GM19023 (cell line): ENCODE data around the gene SLC25A41.

Source experiments
- ATAC-seq: cut with Tn5 transposase; IDR thresholded peaks from one replicate; pipeline ENCODE4 v1.9.1; 2021; ENCODE audit warnings: mild to moderate bottlenecking, moderate library complexity; ENCODE audit not compliant: unreplicated experiment

The SLC25A41 gene

DNA sequence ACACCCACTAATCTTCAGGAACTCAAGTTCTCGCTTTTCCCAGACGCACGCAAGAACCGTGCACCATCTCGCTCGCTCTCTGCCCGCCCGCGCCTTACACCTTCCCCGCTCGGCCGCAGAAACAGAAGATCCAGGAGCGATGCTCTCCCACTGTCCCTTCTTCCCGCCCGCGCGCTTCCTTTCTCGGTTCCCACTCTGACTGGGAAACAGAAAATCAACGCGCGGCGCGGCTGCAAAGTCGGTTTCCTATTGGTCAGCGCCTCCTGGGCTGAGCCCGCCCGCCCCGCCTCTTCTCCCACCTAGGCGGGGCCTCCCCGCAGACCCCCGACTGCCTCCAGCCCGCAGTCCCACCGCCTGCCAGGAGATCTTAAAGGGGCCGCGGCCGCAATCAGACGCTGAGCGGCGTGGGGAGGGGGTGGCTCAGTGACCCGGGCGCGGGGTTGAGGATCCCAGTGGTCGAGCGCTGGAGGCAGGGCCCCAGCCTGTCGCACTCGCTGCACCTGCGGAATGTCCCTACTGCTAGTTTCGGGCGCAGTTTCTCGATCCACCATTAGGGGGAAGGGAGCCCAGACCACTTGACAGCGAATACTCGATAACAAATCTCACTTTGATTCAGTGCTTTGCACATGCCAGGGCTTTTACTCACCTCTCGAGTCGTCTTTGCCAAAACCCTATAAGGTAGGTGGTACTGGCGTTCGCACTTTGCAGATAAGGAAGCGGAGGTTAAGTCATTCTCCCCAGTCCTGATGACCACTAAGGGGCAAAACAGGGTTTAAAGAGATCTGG is 26.7 kb upstream of the SLC25A41 start:
- ATAC-seq = peak; percentile 78

DNA sequence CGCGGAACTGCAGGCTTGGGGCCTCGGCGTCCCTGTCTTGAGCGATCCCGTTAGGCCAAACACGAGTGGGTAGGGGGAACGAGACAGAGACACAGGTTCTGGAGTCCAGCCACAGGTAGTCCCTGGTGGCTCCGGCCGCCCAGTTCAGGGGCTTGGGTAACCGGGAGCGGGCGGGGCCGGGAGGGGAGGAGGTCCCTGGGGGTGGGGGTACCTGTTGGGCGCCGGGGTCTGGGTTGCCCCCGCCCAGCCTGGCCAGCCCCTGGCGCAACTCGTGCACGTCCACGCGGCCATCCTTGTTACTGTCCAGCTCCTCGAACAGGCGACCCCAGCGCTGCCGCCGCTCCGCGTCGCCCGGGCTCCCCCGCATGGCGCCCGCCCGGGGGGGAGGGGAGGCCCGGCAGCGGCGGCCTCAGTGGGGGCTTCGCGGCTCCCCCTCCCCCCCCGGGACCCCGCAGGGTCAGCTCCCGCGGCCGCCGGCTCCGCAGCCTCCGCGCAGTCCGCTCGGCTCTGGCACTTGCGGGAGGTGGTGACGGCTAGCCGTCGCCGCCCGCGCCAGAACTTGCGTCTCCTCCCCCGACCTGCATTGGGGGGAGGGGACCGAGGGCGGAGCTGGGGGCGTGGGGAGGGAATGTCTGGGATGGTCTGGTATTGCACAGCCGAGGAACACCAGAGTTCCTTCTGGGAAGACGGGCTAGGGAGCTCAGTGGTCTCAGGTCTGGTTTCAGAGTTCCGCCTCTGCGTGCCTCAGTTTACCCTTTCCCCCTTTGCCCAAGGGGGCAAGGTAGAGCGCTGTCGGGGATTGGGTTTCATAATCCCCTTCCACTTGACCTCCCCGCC is 25.9 kb upstream of the SLC25A41 start, which contains the start of gene SLC25A23:
SLC25A23 (minus strand) TSS at position 531 of the 837 bp plus-strand sequence; CDS start at position 367, 164 bp downstream.
- ATAC-seq = peak; percentile 39

DNA sequence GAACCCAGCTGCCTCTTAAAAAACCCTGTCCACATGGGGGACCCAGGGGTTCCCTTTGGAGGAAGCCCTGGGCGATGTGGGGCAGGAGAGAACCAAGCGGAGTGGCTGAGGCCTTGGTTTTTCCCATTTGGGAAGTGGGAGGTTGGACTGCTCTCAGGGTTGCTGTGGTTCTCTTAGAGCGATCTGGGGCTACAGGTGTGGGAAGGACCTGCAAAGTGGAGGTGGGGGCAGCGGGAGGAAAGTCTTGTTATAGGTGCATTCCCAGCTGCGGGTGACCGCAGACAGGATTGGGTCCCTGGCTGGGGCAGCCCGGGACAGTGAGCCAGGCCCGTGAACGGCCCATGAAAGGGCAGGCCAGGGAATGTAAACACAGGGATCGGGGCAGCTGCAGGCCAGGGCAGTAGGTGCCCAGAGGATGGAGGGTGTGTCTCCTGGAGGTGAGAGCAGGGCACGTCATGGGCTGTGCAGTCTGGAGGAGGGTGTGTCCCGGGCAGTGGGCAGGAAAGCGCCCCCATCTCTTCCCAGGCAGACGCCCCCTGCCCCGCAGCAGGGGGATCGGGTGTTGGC is 25.2 kb upstream of the SLC25A41 start:
- no peak for ATAC-seq

DNA sequence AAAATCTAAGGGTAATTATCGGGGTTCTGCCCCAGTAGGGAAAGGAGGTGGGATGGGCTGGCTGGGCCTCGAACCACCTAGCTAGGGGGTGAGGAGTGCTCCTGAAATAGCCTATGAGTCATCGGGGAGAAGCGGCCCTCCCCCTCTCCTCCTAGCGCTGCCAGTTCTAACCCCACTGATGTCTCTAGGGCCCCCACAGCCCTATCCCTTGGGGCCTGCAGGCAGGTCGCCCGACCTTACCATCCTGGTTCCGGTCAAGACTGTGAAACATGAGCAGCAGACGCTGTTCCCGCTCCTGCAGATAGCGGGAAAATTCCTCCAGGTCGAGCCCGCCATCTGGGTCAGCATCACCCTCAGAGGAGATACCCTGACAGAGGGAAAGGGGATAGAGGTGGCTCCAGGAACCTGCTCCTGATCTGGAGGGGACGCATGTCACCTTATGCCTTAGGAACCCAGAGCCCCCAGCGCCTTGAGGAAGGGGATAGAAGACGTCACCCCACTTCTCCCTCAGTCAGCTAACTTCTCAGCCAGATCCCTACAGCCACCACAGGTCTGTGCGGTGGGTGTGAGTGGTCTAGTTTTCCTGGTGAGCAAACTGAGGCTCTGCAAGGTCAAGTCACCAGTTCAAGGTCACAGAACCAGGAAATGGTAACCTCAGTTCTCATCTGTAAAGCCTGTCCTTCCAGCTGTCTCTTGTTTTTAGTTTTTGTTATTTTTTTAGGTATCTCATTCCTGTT is 24.6 kb upstream of the SLC25A41 start:
- no peak for ATAC-seq

DNA sequence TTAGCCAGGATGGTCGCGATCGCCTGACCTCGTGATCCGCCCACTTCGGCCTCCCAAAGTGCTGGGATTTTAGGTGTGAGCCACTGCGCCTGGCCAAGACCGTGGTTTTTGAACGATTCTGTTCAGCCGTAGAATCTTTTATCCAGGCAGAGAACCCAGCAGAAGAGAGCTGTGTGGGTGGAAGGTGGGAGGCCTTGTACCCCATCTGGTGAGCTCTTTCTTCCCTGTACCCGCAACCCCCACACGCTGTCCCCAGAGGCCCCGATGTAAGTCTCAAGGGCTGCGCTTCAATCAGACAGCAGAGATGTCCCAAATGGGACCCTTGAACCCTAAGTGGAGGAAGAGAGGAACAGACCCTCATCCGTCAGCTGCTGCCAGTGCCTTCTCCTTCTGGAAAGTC is 22.4 kb upstream of the SLC25A41 start:
- no peak for ATAC-seq

DNA sequence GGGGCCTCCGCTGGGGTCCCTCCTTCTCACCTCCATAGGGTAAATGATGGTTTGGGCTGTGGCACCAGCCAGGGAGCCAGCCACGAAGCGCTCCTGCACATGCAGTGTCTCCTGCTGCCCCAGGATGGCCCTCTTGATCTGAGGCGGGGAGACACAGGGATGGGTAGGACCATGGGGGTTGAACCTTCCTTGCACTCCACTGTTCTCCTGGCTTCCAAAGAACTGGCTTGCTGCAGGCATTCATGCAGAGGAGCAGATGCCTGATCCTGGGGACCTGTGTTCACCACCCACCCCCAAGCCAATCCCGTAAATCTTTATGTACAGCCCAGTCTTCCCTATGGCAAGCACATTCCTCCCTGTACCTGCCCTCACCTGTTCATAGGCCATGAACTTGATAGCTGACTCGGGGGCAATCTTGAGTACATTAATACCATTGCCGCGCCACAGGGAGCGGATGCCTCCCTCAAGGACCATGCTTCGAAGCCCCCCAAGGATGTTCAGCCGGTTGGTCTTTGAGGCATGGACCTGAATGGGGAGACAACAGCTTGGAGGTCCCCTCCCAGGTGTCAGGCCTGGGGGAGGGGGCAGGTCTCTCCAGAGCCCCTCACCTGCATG is 20.5 kb upstream of the SLC25A41 start:
- no peak for ATAC-seq

DNA sequence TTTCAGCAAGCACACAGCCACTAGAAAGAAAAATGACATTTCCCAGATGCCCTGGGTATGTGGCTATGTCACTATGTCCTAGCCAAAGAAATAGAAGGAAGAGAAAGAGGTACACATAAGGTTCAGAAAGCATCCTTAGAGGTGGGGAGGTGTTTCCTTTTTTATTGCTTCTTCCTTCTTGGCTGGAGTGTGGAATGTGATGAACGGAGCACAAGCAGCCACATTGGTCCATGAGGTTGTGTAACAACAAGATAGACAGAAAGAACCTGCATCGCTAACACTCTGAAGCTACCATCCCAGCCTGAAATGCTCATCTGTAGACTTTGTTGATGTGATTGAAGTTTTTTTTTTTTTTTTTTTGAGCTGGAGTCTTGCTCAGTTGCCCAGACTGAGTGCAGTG is 19.3 kb upstream of the SLC25A41 start:
- ATAC-seq = no peak

DNA sequence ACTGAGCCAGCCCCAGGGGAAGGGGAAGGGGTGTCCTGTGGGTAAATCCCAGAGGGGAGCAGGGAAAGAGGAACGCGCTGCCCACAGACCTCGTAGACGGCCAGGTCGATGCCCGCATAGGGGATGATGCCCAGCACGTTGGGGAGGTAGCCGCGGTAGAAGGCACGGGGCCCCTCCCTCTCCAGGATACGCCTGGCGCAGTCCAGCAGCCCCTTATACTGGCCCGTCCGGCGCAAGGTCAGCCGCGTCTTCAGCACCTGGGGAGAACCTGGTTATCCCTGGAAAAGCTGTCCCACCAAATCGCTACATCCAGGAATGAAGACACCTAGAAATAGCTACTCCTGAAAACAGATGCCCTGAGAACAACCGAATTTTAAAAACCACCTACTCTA is 18.7 kb upstream of the SLC25A41 start:
- no peak for ATAC-seq

DNA sequence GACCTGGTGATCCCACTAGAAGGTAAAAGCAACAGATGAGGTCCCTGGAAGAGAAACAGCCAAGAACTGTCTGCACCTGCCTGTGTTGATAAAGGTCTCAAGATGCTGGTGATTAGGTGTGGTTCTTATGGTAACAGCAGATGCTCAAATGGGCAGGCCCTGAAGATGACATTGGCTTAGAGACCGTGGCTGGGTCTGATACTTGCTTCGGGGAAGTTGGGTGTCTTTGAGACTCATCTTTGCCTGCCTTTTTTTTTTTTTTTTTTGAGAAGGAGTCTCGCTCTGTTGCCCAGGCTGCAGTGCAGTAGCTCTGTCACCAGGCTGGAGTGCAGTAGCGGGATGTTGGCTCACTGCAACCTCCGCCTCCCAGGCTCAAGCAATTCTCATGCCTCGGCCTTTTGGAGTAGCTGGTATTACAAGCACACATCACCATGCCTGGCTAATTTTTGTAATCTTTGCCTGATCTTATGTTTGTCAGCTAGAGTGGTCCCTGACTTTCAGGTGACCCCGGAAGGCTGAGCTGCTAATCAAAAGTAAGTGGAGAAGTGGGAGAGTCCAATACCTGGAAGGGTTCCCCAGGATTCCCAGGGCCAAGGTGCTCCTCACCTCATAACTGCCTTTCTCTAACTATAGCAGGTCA is 18.1 kb upstream of the SLC25A41 start:
- ATAC-seq = no peak

DNA sequence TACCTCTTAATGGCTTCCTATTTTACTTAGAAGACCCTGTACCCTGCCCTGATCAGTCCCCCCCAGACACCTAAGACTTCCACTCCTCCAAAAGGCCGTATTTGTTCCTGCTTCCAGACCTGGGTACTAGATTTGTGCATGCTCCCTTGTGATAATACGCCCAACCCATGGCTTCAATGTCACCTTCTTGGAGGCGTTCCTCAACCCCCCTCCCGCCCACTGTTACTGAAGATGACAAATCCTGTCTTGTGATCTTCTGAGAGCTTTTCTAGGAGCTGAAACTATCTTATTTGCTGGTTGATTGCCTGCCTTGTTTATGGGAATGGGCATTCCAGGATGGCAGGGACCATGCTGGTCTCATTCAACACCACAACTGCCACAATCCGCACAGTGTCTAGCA is 16.6 kb upstream of the SLC25A41 start:
- no peak for ATAC-seq

DNA sequence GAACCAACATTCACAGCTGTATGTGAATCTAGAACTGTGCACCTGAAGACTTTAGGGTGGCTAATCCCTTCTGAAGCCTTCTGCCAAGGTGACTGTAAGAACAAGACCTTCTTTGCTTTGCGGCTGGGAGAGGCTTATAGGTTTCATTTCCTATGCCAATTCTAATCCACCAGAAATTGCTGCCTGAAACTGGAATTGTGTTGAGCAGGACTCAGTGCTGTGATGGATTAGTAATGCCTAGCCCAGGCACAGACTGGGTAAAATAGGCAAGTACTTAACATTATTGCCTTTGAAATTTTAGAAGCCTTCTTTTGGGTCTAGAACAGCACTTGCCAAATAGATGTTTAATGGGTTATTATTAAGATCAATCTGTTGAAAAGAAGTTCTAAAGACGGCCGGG is 14.5 kb upstream of the SLC25A41 start:
- ATAC-seq = no peak

DNA sequence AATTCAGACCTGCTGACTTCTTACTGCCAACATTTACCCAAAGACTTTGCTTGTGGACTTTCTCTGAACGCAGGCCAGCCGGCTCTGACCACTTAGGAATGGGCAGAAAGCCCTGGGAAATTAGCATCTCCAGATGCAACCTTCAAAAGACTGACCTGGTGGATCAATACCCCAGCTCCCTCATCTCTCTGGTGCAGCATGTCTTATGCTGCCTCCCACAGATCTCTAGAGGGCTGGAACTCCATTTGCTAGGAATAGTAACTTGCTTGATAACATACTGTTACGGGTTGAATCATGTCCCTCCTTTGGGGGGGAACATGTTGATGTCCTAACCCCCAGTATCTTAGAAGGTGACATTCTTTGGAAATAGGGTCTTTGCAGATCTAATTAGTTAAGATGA is 12.9 kb upstream of the SLC25A41 start:
- ATAC-seq = no peak

DNA sequence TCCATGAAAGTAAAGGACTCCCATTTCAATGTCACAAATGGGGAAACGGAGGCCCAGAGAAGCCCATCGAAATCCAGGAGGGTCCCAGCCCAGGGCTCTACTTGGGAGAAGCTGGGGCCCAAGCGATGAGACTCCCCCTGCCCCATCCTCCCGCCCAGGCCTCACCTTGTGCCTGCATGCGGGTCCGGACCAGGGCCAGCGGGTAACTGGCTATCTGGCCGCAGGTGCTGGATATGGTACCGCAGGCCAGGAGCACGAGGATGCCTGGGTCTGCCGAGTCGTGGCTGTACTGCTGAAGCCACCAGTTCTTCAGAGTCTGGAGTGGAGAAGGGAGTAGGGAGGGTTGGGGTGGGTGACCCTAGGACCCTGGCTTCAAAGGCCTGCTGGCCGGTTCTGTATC is 10.4 kb upstream of the SLC25A41 start:
- no peak for ATAC-seq

DNA sequence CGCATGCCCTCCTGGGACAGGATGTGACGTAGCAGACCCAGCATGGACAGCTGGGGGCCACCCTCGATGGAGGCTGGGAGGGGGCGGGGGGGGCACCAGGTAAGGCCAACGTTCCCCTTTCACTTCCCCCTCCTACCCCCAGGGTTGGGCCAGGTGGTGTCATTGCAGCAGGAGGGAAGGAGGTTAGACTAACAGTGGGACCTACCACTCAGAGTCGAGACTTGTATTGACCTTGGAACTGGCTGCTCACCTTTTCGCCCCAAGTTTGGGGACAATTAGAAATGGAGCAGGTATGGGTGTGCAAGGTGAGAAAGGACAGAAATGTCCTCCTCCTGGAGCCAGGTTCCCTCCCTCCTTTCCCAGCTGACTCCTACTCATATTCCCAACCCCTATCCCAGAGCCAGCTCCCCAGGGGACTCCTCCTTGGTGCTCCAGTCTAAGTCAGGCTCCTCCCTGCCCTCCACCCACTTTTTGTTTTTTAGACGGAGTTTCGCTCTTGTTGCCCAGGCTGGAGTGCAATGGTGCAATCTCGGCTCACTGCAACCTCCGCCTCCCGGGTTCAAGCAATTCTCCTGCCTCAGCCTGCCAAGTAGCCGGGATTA is 8.6 kb upstream of the SLC25A41 start:
- no peak for ATAC-seq

DNA sequence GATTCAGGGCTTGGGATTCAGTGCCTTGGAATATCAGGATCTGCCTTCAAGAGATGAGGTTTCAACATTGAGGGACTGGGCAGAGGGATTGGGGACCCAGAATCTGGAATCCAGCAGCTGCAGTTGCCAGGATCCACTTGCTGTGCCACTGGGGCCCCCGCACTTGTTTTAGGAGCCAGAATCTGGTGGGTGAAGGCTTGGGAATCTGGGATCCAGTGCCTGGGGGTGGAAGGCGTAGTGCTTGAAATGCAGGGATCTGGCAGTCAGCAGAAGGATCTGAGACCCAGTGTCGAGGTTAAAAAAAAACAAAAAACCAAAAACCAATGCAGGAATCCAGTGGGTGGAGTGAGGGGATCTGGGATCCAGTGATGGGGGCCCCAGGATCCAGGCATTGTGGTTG is 7.3 kb upstream of the SLC25A41 start:
- ATAC-seq = no peak

DNA sequence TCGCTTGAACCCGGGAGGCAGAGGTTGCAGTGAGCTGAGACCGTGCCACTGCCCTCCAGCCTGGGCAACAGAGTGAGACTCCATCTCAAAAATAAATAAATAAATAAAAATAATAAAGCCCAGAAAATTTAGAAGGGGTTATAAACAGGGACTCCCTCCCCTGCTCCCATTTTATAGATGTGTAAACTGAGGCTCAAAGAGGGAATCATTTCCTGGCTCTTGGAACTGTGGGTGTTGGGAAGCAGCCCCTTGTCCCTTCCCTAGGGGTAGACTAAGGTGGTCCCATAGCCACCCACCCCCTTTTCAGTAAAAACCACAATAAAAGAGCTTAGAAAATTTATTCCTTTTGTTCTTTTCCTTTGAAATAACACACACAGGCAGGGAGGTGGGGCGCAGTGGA is 6.2 kb upstream of the SLC25A41 start:
- no peak for ATAC-seq

DNA sequence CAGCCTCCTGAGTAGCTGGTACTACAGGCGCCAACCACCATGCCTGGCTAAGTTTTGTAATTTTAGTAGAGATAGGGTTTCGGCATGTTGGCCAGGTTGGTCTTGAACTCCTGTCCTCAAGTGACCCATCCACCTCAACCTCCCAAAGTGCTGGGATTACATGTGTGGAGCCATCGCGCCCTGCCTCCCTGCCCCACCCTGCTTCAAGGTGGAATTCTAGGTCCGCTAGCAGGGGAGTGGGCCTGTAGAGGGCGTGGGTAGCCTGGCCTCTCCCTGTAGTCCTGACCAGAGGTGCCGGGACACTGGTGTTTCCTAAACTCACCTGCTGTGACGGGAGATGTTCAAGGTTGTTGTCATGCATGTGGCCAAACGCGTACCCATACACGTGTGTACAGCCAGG is 398 bp downstream of the SLC25A41 start:
- ATAC-seq = no peak

DNA sequence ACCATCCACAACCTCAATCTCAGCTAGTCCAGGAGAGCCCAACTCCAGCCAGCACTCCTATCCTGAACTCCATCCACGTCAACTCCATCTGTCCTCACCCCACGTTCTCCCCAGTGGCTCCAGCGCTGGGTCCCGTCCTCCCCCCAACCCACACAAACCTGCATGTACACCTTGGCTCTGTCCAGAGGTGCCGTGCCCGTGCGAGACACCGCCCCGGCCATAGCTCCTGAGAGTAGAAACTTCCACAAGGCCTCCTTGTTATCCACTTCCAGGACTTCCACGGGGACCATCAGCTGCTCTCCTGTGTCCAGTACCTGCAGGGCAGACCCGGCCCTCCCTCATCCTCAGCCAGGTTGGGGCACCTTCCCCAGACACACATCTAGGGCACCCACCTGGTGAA is 1.7 kb downstream of the SLC25A41 start:
- no peak for ATAC-seq

DNA sequence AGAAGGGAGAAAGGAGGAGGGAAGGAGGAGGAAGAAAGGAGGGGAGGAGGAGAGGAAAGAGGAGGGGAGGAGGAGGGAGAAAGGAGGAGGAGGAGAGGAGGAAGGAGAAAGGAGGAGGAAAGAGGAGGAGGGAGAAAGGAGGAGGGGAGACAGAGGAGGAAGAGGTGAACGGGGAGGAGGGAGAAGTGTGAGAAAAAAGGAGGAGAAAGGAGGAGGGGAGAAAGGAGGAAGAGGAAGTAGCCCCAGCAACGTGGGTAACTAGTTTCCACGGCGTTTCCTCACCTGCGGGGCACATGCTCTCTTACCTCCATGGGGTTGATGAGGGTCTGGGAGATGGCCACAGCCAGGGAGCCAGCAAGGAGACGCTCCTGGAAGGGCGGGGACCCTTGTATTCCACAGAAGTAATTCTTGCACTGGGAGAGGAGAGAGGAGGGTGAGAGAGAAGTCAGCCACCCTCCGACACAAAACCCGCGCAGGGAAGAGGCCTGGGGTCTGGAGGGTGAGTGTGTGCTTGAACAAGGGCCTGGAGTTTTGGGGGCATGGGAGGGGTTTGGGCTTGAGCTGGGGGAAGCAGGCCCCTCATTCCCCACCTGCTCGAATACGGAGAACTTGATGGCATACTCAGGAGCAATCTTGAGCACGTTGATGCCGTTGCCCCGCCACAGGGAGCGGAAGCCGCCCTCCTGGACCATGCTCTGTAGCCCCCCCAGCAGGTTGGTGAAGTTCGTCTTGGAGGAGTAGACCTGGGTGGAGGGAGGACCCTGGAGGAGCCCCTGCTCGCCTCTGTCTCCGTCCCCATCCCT is 3.9 kb downstream of the SLC25A41 start:
- no peak for ATAC-seq
